ENCODE results near the gene SLC13A5. TPM values are rescaled to one million over a fixed set of nuclear protein-coding genes. Genes with fewer than 3 reads are reported as not detected.

Gene SLC13A5
- total RNA-seq, 2 donors from 2014 or later: not detected

- Histone ChIP-seq H3K27me3 (no peaks in the 10 kb centered on the region), H3K4me1 (peaks cover 23% of the 10 kb centered on the region), H3K9me3 (no peaks in the 10 kb centered on the region), H3K36me3 (replicated peaks in 1 of 2; ENCODE audit: insufficient read depth in 1 of 2, low read depth in 2 of 2) (peaks cover 0 to 3% of the 10 kb centered on the region in 2 donors), H3K4me3 (no peak overlapping the region), H3K27ac (no peak overlapping the region)
- no peak for ATAC-seq
- WGBS, 2 donors: 91 to 92% methylated on average over 12 to 17 of the region's 17 CpGs
- TF ChIP-seq CTCF (IDR thresholded peaks at IDR 0.05) (no peak), POLR2A (IDR thresholded peaks at IDR 0.05) (no peak)
- intact Hi-C loops (cut with DNase I): no loop called here
- no peak for DNase-seq
Measured at GRCh38 chr17:6636616-6637457, 76.3 kb downstream of the SLC13A5 start.

GRCh38 chr17:6636105-6636504 is 77.1 kb downstream of the SLC13A5 start:
- Histone ChIP-seq H3K9me3 (no peaks in the 10 kb centered on the region), H3K4me1 (peaks cover 18% of the 10 kb centered on the region), H3K27me3 (no peaks in the 10 kb centered on the region), H3K27ac (no peak overlapping the region), H3K4me3 (no peak overlapping the region), H3K36me3 (replicated peaks in 1 of 2; ENCODE audit: insufficient read depth in 1 of 2, low read depth in 2 of 2) (peaks cover 0 to 3% of the 10 kb centered on the region in 2 donors)
- intact Hi-C loops (cut with DNase I): no loop called here
- 64 to 71% methylated on average over 2 of the region's 2 CpGs for WGBS, 2 donors
- TF ChIP-seq CTCF (IDR thresholded peaks at IDR 0.05) (no peak), POLR2A (IDR thresholded peaks at IDR 0.05) (no peak)
- no peak for ATAC-seq
- no peak for DNase-seq

Small RNA genes within 50 kb of the gene (microRNA-seq; reads per million reads assigned to microRNA genes)
- 0 reads per million in 2 donors for gene MIR4520-1 (ENCODE audit: borderline number of aligned reads in 2 of 2, borderline replicate concordance in 2 of 2)
- gene MIR4520-2 (ENCODE audit: borderline number of aligned reads in 2 of 2, borderline replicate concordance in 2 of 2): 0 reads per million in 2 donors

Small RNA genes within 50 kb of the gene (small RNA-seq; reads per million reads assigned to genes)
- not detected for gene AC004706.2
- gene MIR4520-1: not detected

Other genes with a start within 250 kb of the SLC13A5 start
- 1 to 10 TPM; 1.3 to 3.4 TPM for gene PITPNM3, start 156.8 kb downstream of the SLC13A5 start, total RNA-seq
- gene KIAA0753, start 72.7 kb downstream of the SLC13A5 start, total RNA-seq: 10 to 100 TPM in 1 of 2 donors, 1 to 10 TPM in 1; 6.9 to 13.5 TPM
- gene TXNDC17, start 72.3 kb downstream of the SLC13A5 start, total RNA-seq: 10 to 100 TPM; 17.1 to 37.6 TPM
- gene MED31, start 61.8 kb downstream of the SLC13A5 start, total RNA-seq: 1 to 10 TPM; 6.2 to 9.9 TPM
- gene C17orf100, start 61.6 kb downstream of the SLC13A5 start, total RNA-seq: 1 to 10 TPM; 3.3 to 6.2 TPM
- 1 to 10 TPM; 4.2 to 4.6 TPM for gene XAF1, start 42.7 kb upstream of the SLC13A5 start, total RNA-seq
- gene FBXO39, start 62.8 kb upstream of the SLC13A5 start, total RNA-seq: not detected
- gene TEKT1, start 118.4 kb upstream of the SLC13A5 start, total RNA-seq: not detected